K562 (cell line): Measurements from ENCODE around the gene ANKRD13D. TPM values are rescaled to one million over a fixed set of nuclear protein-coding genes. Genes with fewer than 3 reads are reported as not detected.

Experiments
- EP400 ChIP-seq: fragments of 450-650 bp; IDR thresholded peaks from 2 replicates; pipeline ENCODE4 v1.6.1; 2017; ENCODE audit warnings: antibody characterized with exemption, mild to moderate bottlenecking, moderate library complexity
- FOS ChIP-seq: IDR thresholded peaks from 3 replicates; pipeline ENCODE4 v1.6.1; 2011; ENCODE audit not compliant: insufficient read length; ENCODE audit errors: extremely low read depth
- FUS ChIP-seq: fragments of 200-400 bp; formaldehyde crosslinking; optimal IDR thresholded peaks from 2 replicates; pipeline ENCODE3; 2017; ENCODE audit warnings: low read depth, low read length
- KAT2B ChIP-seq: IDR thresholded peaks from one replicate; pipeline ENCODE4 v1.6.1; 2012; ENCODE audit warnings: low read depth, mild to moderate bottlenecking, control low read depth, inconsistent platforms, low read length, moderate library complexity
- MTA1 ChIP-seq: fragments of 450-650 bp; IDR thresholded peaks from 2 replicates; pipeline ENCODE4 v1.6.1; 2017; ENCODE audit warnings: borderline replicate concordance
- MTA3 ChIP-seq: fragments of 450-650 bp; formaldehyde crosslinking; IDR thresholded peaks from 2 replicates; pipeline ENCODE4 v1.6.1; 2017; ENCODE audit warnings: mild to moderate bottlenecking, borderline replicate concordance
- POLR2A ChIP-seq: fragments of 450-650 bp; conservative IDR thresholded peaks from 2 replicates; pipeline ENCODE4 v1.6.1; 2016
- RHOXF2B ChIP-seq: fragments of 250-450 bp; sonication (Bioruptor Pico); conservative IDR thresholded peaks from 2 replicates; pipeline ENCODE4 v1.5.1; 2021
- SP1 ChIP-seq: sonication (generic); formaldehyde crosslinking; IDR thresholded peaks from 2 replicates; pipeline ENCODE4 v1.8.1; 2022; ENCODE audit warnings: mild to moderate bottlenecking, missing genetic modification reagents
- TCF7L2 ChIP-seq: fragments of 150-350 bp; IDR thresholded peaks from 2 replicates; pipeline ENCODE4 v1.6.1; 2016; ENCODE audit warnings: low read depth, mild to moderate bottlenecking, low read length, moderate library complexity
- TRIM28 ChIP-seq: fragments of 450-650 bp; IDR thresholded peaks from 2 replicates; pipeline ENCODE4 v1.6.1; 2017
- ZBED1 ChIP-seq: IDR thresholded peaks from 2 replicates; pipeline ENCODE4 v1.6.1; 2014
- ZBTB34 ChIP-seq: fragments of 250-450 bp; sonication (Bioruptor Pico); IDR thresholded peaks from 2 replicates; pipeline ENCODE4 v1.8.0; 2021; ENCODE audit warnings: mild to moderate bottlenecking, moderate library complexity
- ZNF12 ChIP-seq: sonication (generic); formaldehyde crosslinking; IDR thresholded peaks from 2 replicates; pipeline ENCODE4 v1.4.0; 2020; ENCODE audit warnings: mild to moderate bottlenecking, missing genetic modification reagents
- ZNF175 ChIP-seq: fragments of 200-800 bp; sonication (Bioruptor generic); IDR thresholded peaks from 2 replicates; pipeline ENCODE4 v1.6.1; 2016; ENCODE audit warnings: low read depth, mild to moderate bottlenecking, missing genetic modification characterization, missing compliant biosample characterization
- ZNF282 ChIP-seq: sonication (generic); formaldehyde crosslinking; IDR thresholded peaks from 2 replicates; pipeline ENCODE4 v1.8.1; 2023; ENCODE audit warnings: missing genetic modification reagents
- ZNF780A ChIP-seq: fragments of 250-450 bp; sonication (Bioruptor Pico); IDR thresholded peaks from 2 replicates; pipeline ENCODE4 v1.5.0; 2021; ENCODE audit warnings: mild to moderate bottlenecking
- ZNF785 ChIP-seq: fragments of 250-450 bp; sonication (Bioruptor Pico); IDR thresholded peaks from 2 replicates; pipeline ENCODE4 v1.4.0; 2020; ENCODE audit warnings: mild to moderate bottlenecking
- polyA plus RNA-seq, 8 experiments: library from polyadenylated mRNA; depleted of rRNA in 4 of 8; stranded (reverse) in 5 of 8; unstranded in 3 of 8; fragments of >200 nt; fragmentation: Nextera tagmentation in 2 of 8; fragmentation: Illumina TruSeq in 1 of 8; extraction: Ambion mirVana in 2 of 8; extraction: Trizol in 1 of 8; gene quantifications; 2 replicates each; pipeline versions ENCODE4 v1.2.1 to v1.2.3, GENCODE V29; 2011 to 2014; ENCODE audit warnings: inconsistent platforms in 1 of 8, missing spikeins in 1 of 8
- total RNA-seq, 7 experiments: library from RNA; depleted of rRNA in 6 of 7; stranded (reverse); fragments of >200 nt in 6 of 7; fragmentation: Illumina TruSeq in 2 of 7; extraction: Trizol in 2 of 7; gene quantifications; 2 replicates each; pipeline versions ENCODE4 v1.2.1 to v1.2.3, GENCODE V29; 2011 to 2021; ENCODE audit warnings: low replicate concordance in 1 of 7
- TF ChIP-seq, protein P1 (sequence below): fragments of 250-450 bp; sonication (Bioruptor Pico); IDR thresholded peaks from 2 replicates; pipeline ENCODE4 v1.4.0; 2020
- TF ChIP-seq, protein P2 (sequence below): sonication (generic); IDR thresholded peaks from 2 replicates; pipeline ENCODE4 v1.6.1; 2016
- TF ChIP-seq, protein P3 (sequence below): sonication (generic); formaldehyde crosslinking; IDR thresholded peaks from 2 replicates; pipeline ENCODE4 v1.8.0; 2022; ENCODE audit warnings: mild to moderate bottlenecking, missing genetic modification reagents

The ANKRD13D gene
- total and polyA plus RNA-seq, 9 of the 15 experiments (the other 6 are each of a cell fraction or from before 2014, with no cell fraction given): 0.94 to 40.9 (median 22.4) TPM

DNA sequence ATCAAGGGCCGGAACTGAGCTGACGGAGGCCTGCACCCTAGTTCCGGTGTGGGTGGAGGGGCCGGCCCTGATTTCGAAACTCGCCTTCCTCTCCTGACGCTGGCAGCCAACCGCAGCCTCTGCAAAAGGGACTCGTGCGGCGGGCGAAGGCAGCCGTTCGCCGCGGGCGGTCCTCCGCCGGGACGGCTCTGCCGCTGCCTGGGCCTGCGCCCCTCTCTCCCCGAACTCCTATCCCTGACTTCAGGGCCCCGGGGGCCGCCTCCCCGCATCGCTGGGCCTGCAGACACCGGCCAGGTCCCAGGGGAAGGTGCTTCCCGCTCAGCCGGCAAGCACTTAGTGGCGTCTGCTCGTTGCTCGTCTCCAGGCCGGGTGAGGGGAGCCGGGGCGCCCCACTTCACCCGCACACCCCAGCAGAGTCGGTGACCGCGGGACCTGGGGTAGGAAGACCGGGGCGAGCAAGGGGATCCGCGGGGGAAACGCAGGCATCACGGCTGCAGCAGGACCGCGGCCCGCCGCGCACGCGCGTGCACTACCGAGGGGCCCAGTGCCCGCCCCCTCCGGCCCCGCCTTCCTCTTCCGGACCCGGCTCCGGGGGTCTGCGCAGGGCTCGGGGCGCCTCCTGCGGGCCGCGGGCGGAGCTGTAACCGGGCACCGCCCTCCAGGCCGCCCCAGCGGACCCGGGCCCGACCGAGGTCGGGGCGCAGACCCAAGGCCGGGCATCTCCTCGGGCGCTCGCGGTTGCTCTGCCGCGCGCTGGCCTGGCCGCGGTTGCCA, 464 bp upstream of the ANKRD13D start (continued):
- TF ChIP-seq ZNF175 (no peak), ZBED1 (no peak), ZBTB34 (no peak), EP400 (peak; percentile 87), MTA1 (no peak), TCF7L2 (no peak), ZNF785 (CRISPR knock-in tag) (no peak), POLR2A (peak; percentile 91), RHOXF2B (CRISPR knock-in tag) (no peak), ZNF282 (no peak), FUS (peak; percentile 23), ZNF780A (no peak), ZNF12 (CRISPR knock-in tag) (no peak; the same call in 1 of the 2 replicates), FOS (no peak), KAT2B (no peak), SP1 (CRISPR knock-in tag) (peak; percentile 62), MTA3 (peak; percentile 74; the same call in 1 of the 2 replicates), TRIM28 (no peak)
- TF ChIP-seq, protein P1, sequence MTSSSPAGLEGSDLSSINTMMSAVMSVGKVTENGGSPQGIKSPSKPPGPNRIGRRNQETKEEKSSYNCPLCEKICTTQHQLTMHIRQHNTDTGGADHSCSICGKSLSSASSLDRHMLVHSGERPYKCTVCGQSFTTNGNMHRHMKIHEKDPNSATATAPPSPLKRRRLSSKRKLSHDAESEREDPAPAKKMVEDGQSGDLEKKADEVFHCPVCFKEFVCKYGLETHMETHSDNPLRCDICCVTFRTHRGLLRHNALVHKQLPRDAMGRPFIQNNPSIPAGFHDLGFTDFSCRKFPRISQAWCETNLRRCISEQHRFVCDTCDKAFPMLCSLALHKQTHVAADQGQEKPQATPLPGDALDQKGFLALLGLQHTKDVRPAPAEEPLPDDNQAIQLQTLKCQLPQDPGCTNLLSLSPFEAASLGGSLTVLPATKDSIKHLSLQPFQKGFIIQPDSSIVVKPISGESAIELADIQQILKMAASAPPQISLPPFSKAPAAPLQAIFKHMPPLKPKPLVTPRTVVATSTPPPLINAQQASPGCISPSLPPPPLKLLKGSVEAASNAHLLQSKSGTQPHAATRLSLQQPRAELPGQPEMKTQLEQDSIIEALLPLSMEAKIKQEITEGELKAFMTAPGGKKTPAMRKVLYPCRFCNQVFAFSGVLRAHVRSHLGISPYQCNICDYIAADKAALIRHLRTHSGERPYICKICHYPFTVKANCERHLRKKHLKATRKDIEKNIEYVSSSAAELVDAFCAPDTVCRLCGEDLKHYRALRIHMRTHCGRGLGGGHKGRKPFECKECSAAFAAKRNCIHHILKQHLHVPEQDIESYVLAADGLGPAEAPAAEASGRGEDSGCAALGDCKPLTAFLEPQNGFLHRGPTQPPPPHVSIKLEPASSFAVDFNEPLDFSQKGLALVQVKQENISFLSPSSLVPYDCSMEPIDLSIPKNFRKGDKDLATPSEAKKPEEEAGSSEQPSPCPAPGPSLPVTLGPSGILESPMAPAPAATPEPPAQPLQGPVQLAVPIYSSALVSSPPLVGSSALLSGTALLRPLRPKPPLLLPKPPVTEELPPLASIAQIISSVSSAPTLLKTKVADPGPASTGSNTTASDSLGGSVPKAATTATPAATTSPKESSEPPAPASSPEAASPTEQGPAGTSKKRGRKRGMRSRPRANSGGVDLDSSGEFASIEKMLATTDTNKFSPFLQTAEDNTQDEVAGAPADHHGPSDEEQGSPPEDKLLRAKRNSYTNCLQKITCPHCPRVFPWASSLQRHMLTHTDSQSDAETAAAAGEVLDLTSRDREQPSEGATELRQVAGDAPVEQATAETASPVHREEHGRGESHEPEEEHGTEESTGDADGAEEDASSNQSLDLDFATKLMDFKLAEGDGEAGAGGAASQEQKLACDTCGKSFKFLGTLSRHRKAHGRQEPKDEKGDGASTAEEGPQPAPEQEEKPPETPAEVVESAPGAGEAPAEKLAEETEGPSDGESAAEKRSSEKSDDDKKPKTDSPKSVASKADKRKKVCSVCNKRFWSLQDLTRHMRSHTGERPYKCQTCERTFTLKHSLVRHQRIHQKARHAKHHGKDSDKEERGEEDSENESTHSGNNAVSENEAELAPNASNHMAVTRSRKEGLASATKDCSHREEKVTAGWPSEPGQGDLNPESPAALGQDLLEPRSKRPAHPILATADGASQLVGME: no peak; the same call in 1 of the 2 replicates
- TF ChIP-seq, protein P2, sequence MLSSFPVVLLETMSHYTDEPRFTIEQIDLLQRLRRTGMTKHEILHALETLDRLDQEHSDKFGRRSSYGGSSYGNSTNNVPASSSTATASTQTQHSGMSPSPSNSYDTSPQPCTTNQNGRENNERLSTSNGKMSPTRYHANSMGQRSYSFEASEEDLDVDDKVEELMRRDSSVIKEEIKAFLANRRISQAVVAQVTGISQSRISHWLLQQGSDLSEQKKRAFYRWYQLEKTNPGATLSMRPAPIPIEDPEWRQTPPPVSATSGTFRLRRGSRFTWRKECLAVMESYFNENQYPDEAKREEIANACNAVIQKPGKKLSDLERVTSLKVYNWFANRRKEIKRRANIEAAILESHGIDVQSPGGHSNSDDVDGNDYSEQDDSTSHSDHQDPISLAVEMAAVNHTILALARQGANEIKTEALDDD: no peak
- TF ChIP-seq, protein P3, sequence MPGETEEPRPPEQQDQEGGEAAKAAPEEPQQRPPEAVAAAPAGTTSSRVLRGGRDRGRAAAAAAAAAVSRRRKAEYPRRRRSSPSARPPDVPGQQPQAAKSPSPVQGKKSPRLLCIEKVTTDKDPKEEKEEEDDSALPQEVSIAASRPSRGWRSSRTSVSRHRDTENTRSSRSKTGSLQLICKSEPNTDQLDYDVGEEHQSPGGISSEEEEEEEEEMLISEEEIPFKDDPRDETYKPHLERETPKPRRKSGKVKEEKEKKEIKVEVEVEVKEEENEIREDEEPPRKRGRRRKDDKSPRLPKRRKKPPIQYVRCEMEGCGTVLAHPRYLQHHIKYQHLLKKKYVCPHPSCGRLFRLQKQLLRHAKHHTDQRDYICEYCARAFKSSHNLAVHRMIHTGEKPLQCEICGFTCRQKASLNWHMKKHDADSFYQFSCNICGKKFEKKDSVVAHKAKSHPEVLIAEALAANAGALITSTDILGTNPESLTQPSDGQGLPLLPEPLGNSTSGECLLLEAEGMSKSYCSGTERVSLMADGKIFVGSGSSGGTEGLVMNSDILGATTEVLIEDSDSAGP (CRISPR knock-in tag): 0 out of 2 replicates have a peak, but pooled peaks have one; percentile 48
